Breast epithelium (tissue), 4 donors: ENCODE measurements around the gene BEST1. TPM values are rescaled to one million over a fixed set of nuclear protein-coding genes. Genes with fewer than 3 reads are reported as not detected.

ENCODE experiments used
- DNase-seq, 2 donors: peaks; one replicate each; pipeline ENCODE4 v3.0.0-alpha.2; 2019; ENCODE audit warnings: low spot score in 2 of 2
- H3K27ac ChIP-seq, 2 donors: fragments of 200-600 bp; sonication (generic) in 1 of 2; one replicate each; pipeline ENCODE4 v1.5.1; 2016 to 2019; ENCODE audit warnings: mild to moderate bottlenecking in 1 of 2
- H3K27me3 ChIP-seq, 2 donors: fragments of 200-600 bp; sonication (generic) in 1 of 2; one replicate each; pipeline versions ENCODE4 v1.5.1 to v1.6.0; 2017 to 2019; ENCODE audit warnings: control low read depth in 1 of 2, mild to moderate bottlenecking in 1 of 2
- H3K36me3 ChIP-seq: fragments of 200-600 bp; one replicate; pipeline ENCODE4 v1.5.1; 2019
- H3K4me1 ChIP-seq, 2 donors: fragments of 200-600 bp; sonication (generic); one replicate each; pipeline ENCODE4 v1.5.1; 2016 to 2019; ENCODE audit warnings: control low read depth in 1 of 2
- H3K4me3 ChIP-seq, 3 donors: fragments of 200-600 bp; sonication (generic); 1 replicate in 2 of 3; 2 replicates in 1 of 3; pipeline ENCODE4 v1.5.1; 2016 to 2019; ENCODE audit warnings: mild to moderate bottlenecking in 3 of 3, moderate library complexity in 2 of 3
- H3K9me3 ChIP-seq, 2 donors: fragments of 200-600 bp; sonication (generic) in 1 of 2; one replicate each; pipeline ENCODE4 v1.5.1; 2016 to 2019; ENCODE audit warnings: control low read depth in 1 of 2
- CTCF ChIP-seq, 3 donors: fragments of 450-650 bp; IDR thresholded peaks; one replicate each; pipeline ENCODE4 v1.5.1; 2016 to 2017; ENCODE audit warnings: antibody characterized with exemption in 3 of 3, mild to moderate bottlenecking in 3 of 3, moderate library complexity in 3 of 3
- POLR2A ChIP-seq: fragments of 450-650 bp; IDR thresholded peaks from one replicate; pipeline ENCODE4 v1.6.1; 2016; ENCODE audit warnings: antibody characterized with exemption, mild to moderate bottlenecking, moderate library complexity
- POLR2AphosphoS5 ChIP-seq, 3 donors: sonication (generic); formaldehyde crosslinking; IDR thresholded peaks; one replicate each; pipeline ENCODE4 v1.6.1; 2017; ENCODE audit warnings: antibody characterized with exemption in 3 of 3
- intact Hi-C: fragments of 100-400 bp; cut with DNase I; formaldehyde crosslinking; loops from one replicate; pipeline ENCODE4 v1.15.1; 2023; ENCODE audit warnings: low total_unique reads
- total RNA-seq, 3 donors: library from RNA; depleted of rRNA; stranded (reverse); fragments of >200 nt; gene quantifications; one replicate each; pipeline ENCODE4 v1.1.0, GENCODE V29; 2016

BEST1 gene
- total RNA-seq, 3 donors from 2014 or later: 3.7 to 10.1 (median 5.9) TPM

DNA sequence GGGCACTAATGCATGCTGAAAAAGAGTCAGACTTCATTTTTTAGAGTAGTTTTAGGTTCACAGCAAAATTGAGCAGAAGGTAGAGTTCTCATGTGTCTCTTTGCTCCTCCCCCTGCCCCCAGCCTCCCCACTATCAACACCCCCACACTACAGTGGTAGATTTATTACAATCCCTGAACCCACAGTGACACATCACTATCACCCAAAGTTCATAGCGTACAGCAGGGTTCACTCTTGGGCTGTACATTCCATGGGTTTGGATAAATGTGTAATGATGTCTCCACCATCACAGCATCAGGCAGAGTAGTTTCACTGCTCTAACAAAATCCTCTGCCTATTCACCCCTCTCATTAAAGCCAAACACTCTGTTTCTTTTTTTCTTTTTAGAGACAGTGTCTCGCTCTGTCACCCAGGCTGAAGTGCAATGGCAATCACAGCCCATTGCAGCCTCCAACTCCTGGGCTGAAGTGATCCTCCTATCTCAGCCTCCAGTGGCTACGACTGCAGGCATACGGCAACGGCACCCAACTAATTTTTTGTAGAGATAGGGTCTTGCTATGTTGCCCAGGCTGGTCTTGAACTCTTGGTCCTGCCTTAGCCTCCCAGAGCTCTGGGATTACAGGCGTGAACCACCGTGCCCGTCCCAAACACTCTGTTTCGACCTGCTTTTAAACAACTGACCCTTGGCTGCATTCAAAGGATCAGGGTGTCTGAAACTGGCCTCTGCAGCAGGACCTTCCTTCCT, 4.1 kb downstream of the BEST1 start:
- Histone ChIP-seq H3K4me1 (peaks cover 0 to 7% of the 10 kb centered on the region in 2 donors), H3K4me3 (peak overlapping the region; percentile 47 to 80 (median 47)), H3K9me3 (no peaks in the 10 kb centered on the region), H3K27me3 (no peaks in the 10 kb centered on the region), H3K36me3 (no peaks in the 10 kb centered on the region), H3K27ac (peak overlapping the region; percentile 73 to 95)
- DNase-seq: no peak
- peak in 1 of 3 donors; percentile 8 for TF ChIP-seq CTCF (IDR thresholded peaks at IDR 0.05)
- no peak for TF ChIP-seq POLR2AphosphoS5 (IDR thresholded peaks at IDR 0.05)
- no peak for TF ChIP-seq POLR2A
- intact Hi-C loops: loop anchor here (10.0 kb wide), 1 partner anchor 131 kb away; no protein-coding TSS in a partner anchor

DNA sequence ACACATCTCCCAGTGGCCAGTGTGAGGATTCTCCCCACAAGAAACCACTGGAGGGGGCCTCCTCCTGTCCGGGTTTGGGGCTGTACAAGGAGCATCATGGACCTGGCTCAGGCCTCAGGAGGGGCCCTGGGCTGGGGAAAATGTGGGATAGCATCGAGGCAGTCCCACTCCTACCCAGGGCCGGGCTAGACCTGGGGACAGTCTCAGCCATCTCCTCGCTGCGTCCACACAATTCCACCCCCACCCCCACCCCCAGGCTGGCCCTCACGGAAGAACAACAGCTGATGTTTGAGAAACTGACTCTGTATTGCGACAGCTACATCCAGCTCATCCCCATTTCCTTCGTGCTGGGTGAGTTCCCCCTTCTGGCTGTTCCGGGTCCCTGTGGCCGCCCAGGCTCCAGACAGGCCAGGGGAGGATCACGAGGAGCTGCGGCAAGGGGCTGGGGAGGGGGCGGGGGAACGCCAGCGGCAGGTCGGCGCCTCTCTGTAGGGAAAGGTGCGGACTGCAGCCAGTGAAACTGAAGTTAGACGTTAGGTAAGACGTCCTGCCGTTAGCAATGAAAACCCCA, 4.8 kb downstream of the BEST1 start:
- H3K4me3 ChIP-seq: peak overlapping the region; percentile 47 to 80 (median 47)
- H3K36me3 ChIP-seq: no peaks in the 10 kb centered on the region
- H3K27me3 ChIP-seq: no peaks in the 10 kb centered on the region
- no peaks in the 10 kb centered on the region for H3K9me3 ChIP-seq
- peak overlapping the region; percentile 73 to 95 for H3K27ac ChIP-seq
- peaks cover 0 to 7% of the 10 kb centered on the region in 2 donors for H3K4me1 ChIP-seq
- no peak for TF ChIP-seq POLR2A
- TF ChIP-seq CTCF (IDR thresholded peaks at IDR 0.05): peak in 1 of 3 donors; percentile 2
- TF ChIP-seq POLR2AphosphoS5 (IDR thresholded peaks at IDR 0.05): peak; percentile 68 to 75 (median 75)
- peak in 1 of 2 donors; percentile 64 for DNase-seq
- intact Hi-C loops: loop anchor here (10.0 kb wide), 1 partner anchor 130 kb away; no protein-coding TSS in a partner anchor

GRCh38 chr11:61955422-61956135, 5.4 kb downstream of the BEST1 start:
- Histone ChIP-seq H3K27ac (peak overlapping the region; percentile 73 to 95), H3K27me3 (no peaks in the 10 kb centered on the region), H3K4me3 (peak overlapping the region; percentile 47 to 80 (median 47)), H3K9me3 (no peaks in the 10 kb centered on the region), H3K36me3 (no peaks in the 10 kb centered on the region), H3K4me1 (peaks cover 0 to 7% of the 10 kb centered on the region in 2 donors)
- TF ChIP-seq POLR2AphosphoS5 (IDR thresholded peaks at IDR 0.05) (peak in 1 of 3 donors; percentile 35), POLR2A (no peak)
- no peak for DNase-seq
- intact Hi-C loops: loop anchor here (10.0 kb wide), 1 partner anchor 129 kb away; no protein-coding TSS in a partner anchor

- Histone ChIP-seq H3K9me3 (no peaks in the 10 kb centered on the region), H3K27ac (peak overlapping the region; percentile 73 to 95), H3K4me1 (peaks cover 0 to 7% of the 10 kb centered on the region in 2 donors), H3K36me3 (no peaks in the 10 kb centered on the region), H3K27me3 (no peaks in the 10 kb centered on the region), H3K4me3 (peak overlapping the region; percentile 47 to 80 (median 47))
- intact Hi-C loops: loop anchor here (10.0 kb wide), 1 partner anchor 128 kb away; no protein-coding TSS in a partner anchor
- no peak for DNase-seq
- TF ChIP-seq CTCF (IDR thresholded peaks at IDR 0.05) (no peak), POLR2A (no peak), POLR2AphosphoS5 (IDR thresholded peaks at IDR 0.05) (no peak)
These were observed 6.3 kb downstream of the BEST1 start for GRCh38 chr11:61956191-61957020.
